BJ (cell line): ENCODE data around the gene SPARCL1. TPM values are rescaled to one million over a fixed set of nuclear protein-coding genes. Genes with fewer than 3 reads are reported as not detected.
"Not testable (repeated sequence)": the region's sequence is repeated elsewhere in the genome, so short reads cannot be mapped to it uniquely, and the experiment has no call there.

ENCODE experiments used
- CTCF ChIA-PET: fragments of 350-600 bp; formaldehyde crosslinking; extraction: SDS; loops from one replicate; lab custom pipeline; 2021; ENCODE audit warnings: antibody characterized with exemption, inconsistent platforms; lab: Yijun Ruan, JAX
- POLR2A ChIA-PET: fragments of 300-600 bp; sonication (Branson Sonifier 250); formaldehyde crosslinking; extraction: SDS; loops from one replicate; lab custom pipeline; 2021; ENCODE audit warnings: antibody characterized with exemption; lab: Charles Lee
- DNase-seq: peaks from one replicate; pipeline ENCODE4 v3.0.0-alpha.2; 2011; ENCODE audit warnings: low read depth
- H3K27me3 ChIP-seq: 2 replicates; pipeline ENCODE4 v1.6.0; 2011; ENCODE audit warnings: low read length; ENCODE audit not compliant: control insufficient read depth, insufficient read depth
- H3K36me3 ChIP-seq: 2 replicates; pipeline ENCODE4 v1.5.1; 2011; ENCODE audit warnings: low read length; ENCODE audit not compliant: control insufficient read depth, insufficient read depth
- H3K4me3 ChIP-seq: 2 replicates; pipeline ENCODE4 v1.5.1; 2011; ENCODE audit warnings: low read depth, mild to moderate bottlenecking, control low read depth, low read length
- polyA plus RNA-seq: library from polyadenylated mRNA; depleted of rRNA; stranded (reverse); fragments of >200 nt; gene quantifications from 2 replicates; pipeline ENCODE4 v1.2.3, GENCODE V29; 2011
- TF ChIP-seq, protein P1 (sequence below): IDR thresholded peaks from 2 replicates; pipeline ENCODE4 v1.5.1; 2011; ENCODE audit warnings: low read depth, mild to moderate bottlenecking, control low read depth, inconsistent platforms, low read length, moderate library complexity; ENCODE audit not compliant: insufficient read depth

SPARCL1 gene
- polyA plus RNA-seq, 1 experiment, result not detected

DNA sequence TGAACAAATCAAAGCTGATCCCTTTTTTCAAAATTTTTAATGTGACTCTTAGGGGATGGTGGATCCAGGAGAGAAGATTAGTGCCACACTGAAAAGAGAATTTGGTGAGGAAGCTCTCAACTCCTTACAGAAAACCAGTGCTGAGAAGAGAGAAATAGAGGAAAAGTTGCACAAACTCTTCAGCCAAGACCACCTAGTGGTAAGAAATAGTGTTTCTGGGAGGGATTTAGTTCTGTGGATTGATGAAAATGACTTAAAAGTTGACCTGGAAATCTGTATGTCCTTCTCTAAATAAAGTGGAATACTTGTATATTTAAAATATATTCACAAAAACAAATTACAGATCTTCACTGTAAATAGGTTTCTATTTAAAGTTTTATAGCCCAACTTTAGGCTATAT lies 77.6 kb downstream of the SPARCL1 start:
- DNase-seq, result no peak
- H3K27me3 ChIP-seq, result no peaks in the 10 kb centered on the region
- TF ChIP-seq, protein P1, sequence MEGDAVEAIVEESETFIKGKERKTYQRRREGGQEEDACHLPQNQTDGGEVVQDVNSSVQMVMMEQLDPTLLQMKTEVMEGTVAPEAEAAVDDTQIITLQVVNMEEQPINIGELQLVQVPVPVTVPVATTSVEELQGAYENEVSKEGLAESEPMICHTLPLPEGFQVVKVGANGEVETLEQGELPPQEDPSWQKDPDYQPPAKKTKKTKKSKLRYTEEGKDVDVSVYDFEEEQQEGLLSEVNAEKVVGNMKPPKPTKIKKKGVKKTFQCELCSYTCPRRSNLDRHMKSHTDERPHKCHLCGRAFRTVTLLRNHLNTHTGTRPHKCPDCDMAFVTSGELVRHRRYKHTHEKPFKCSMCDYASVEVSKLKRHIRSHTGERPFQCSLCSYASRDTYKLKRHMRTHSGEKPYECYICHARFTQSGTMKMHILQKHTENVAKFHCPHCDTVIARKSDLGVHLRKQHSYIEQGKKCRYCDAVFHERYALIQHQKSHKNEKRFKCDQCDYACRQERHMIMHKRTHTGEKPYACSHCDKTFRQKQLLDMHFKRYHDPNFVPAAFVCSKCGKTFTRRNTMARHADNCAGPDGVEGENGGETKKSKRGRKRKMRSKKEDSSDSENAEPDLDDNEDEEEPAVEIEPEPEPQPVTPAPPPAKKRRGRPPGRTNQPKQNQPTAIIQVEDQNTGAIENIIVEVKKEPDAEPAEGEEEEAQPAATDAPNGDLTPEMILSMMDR, result no peak
- H3K36me3 ChIP-seq, result no peaks in the 10 kb centered on the region
- CTCF ChIA-PET, result interaction anchor here (1.2 to 2.0 kb wide), 3 partner anchors 63 to 88 kb away, joined by 3 to 5 read pairs (median 3); no protein-coding TSS in a partner anchor
- POLR2A ChIA-PET, result no interaction called here
- no peak overlapping the region for H3K4me3 ChIP-seq

DNA sequence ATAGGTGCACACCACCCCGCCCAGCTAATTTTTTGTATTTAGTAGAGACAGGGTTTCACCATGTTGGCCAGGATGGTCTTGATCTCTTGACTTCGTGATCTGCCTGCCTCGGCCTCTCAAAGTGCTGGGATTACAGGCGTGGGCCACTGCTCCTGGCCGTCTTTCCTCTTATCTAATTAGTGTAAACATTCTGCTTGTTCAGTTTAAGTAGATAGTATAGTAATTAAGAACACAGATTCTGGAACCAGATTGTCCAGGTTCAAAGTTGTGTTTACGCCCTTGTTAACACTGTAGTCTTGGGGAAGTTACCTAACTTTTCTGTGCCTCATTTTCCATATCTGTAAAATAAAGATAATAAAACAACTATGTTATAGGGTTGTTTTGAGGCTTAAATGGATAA lies 82.8 kb downstream of the SPARCL1 start:
- POLR2A ChIA-PET, H3K4me3 ChIP-seq, CTCF ChIA-PET, H3K36me3 ChIP-seq, H3K27me3 ChIP-seq, DNase-seq: not testable (repeated sequence)

DNA sequence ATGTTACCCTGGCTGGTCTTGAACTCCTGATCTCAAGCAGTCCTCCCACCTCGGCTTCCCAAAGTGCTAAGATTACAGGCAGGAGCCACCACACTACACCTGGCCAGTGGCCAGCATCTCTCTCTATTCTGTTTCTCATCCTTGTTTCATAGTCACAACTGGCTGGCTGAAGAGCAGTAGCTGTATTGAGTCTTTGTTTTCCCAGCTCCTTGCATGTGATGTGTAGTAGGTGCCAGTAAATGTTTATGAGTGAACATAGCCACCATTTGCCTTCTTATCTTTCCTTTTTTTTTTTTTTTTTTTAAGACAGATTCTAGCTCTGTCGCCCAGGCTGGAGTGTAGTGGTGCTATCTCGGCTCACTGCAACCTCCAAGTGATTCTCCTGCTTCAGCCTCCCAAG lies 83.2 kb downstream of the SPARCL1 start:
- TF ChIP-seq, protein P1, result no peak
- POLR2A ChIA-PET, result no interaction called here
- no peak for DNase-seq
- CTCF ChIA-PET, result interaction anchor here (1.2 kb wide), 1 partner anchor 70 kb away, joined by 4 read pairs; no protein-coding TSS in a partner anchor
- peaks cover 3% of the 10 kb centered on the region; the same call in 1 of the 2 replicates for H3K36me3 ChIP-seq
- no peak overlapping the region for H3K4me3 ChIP-seq
- no peaks in the 10 kb centered on the region for H3K27me3 ChIP-seq

DNA sequence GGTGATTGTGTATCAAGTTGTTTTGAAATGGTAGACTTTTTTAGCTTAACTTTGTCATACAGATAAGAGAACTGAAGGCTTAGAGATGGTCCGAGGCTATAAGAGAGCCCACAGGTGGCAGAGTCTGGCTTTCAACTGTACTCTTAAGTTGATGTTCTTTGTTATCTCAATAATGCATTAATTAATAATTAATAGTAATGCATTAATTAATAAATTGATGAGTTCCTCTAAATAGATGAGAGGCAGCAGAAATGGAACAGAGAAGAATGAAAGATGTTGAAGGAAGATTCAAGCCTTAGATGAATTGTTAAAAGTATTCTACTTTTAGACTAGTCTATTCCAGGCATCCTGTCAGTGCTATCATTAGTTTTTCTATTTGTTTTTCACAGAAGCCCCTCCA lies 84.4 kb downstream of the SPARCL1 start:
- ChIA-PET POLR2A (no interaction called here), CTCF (interaction anchor here (1.2 kb wide), 1 partner anchor 69 kb away, joined by 4 read pairs; no protein-coding TSS in a partner anchor)
- Histone ChIP-seq H3K27me3 (no peaks in the 10 kb centered on the region), H3K4me3 (no peak overlapping the region), H3K36me3 (peaks cover 3% of the 10 kb centered on the region; the same call in 1 of the 2 replicates)
- DNase-seq, result no peak
- TF ChIP-seq, protein P1, result no peak

DNA sequence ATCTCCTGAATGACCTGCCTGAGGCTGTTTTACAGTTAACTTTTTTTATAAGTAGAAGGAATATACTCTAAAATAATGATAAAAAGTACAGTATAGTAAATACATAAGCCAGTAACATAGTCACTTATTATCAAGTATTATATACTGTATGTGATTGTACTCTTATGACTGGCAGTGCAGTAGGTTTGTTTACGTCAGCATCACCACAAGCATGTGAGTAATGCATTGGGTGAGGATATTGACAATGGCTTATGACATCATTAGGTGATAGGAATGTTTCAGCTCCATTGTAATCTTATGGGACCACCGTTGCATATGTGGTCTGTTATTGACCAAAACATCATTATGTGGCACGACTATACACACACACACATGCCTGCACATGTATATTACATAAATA lies 86.3 kb downstream of the SPARCL1 start:
- TF ChIP-seq, protein P1, result no peak
- POLR2A ChIA-PET, result no interaction called here
- no peak for DNase-seq
- Histone ChIP-seq H3K36me3 (peaks cover 3% of the 10 kb centered on the region; the same call in 1 of the 2 replicates), H3K27me3 (no peaks in the 10 kb centered on the region), H3K4me3 (no peak overlapping the region)
- CTCF ChIA-PET, result interaction anchor here (0.6 to 1.3 kb wide), 2 partner anchors 22 to 559 kb away, joined by 3 to 4 read pairs; no protein-coding TSS in a partner anchor

DNA sequence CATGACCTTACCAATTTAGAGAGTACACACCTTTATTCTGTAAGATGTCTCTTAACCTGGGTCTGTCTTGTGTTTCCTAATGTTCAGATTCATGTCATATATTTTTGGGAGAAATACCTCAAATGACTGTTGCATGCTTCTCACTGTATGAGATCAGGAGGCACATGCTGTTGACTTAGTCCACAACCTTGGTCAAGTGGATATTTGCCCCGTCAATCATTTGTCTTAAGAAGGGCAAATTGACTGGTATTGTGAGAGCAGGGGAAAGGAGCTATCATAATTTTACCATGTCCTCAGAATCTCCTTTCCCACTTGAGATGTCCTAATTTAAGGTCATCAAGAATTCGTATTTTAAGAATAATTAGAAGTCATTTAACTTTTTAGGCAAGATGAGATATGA lies 95.8 kb downstream of the SPARCL1 start:
- Histone ChIP-seq H3K4me3 (no peak overlapping the region), H3K36me3 (no peaks in the 10 kb centered on the region), H3K27me3 (no peaks in the 10 kb centered on the region)
- DNase-seq, result no peak
- ChIA-PET CTCF (no interaction called here), POLR2A (no interaction called here)
- TF ChIP-seq, protein P1, result no peak
